Loucy (cell line): ENCODE data around the gene CDKN1A.

Experiments
- EZH2phosphoT487 ChIP-seq: fragments of 200-600 bp; IDR thresholded peaks from 2 replicates; pipeline ENCODE4 v1.6.1; 2018; ENCODE audit warnings: antibody characterized with exemption, mild to moderate bottlenecking, moderate library complexity, borderline replicate concordance
- TF ChIP-seq, protein P1 (sequence below): fragments of 200-600 bp; sonication (generic); conservative IDR thresholded peaks from 2 replicates; pipeline ENCODE4 v1.5.1; 2014; ENCODE audit warnings: mild to moderate bottlenecking, antibody characterized with exemption, low read length

DNA sequence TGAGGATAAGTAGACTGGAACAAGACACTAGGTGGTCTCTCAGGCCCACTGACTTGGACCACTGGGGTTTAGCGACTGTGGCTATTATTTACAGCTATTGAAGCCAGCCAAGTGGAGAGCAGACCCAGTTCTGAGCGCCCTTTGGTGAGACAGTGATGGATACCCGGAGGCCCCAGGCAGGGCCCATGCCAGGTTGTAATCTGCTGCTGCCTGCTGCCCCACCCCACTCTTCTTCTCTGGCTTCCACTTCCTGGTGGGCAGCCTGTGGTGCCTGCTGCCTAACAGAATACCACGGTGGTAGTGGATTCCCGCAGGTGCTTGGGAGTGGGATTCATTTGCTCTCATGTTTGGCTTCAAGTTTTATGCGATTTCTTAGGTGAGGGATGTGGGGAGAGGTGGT, 19.7 kb downstream of the CDKN1A start:
- TF ChIP-seq, protein P1, sequence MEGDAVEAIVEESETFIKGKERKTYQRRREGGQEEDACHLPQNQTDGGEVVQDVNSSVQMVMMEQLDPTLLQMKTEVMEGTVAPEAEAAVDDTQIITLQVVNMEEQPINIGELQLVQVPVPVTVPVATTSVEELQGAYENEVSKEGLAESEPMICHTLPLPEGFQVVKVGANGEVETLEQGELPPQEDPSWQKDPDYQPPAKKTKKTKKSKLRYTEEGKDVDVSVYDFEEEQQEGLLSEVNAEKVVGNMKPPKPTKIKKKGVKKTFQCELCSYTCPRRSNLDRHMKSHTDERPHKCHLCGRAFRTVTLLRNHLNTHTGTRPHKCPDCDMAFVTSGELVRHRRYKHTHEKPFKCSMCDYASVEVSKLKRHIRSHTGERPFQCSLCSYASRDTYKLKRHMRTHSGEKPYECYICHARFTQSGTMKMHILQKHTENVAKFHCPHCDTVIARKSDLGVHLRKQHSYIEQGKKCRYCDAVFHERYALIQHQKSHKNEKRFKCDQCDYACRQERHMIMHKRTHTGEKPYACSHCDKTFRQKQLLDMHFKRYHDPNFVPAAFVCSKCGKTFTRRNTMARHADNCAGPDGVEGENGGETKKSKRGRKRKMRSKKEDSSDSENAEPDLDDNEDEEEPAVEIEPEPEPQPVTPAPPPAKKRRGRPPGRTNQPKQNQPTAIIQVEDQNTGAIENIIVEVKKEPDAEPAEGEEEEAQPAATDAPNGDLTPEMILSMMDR, result no peak
- no peak for TF ChIP-seq EZH2phosphoT487
